ENCODE measurements around the gene CBLB. TPM values are rescaled to one million over a fixed set of nuclear protein-coding genes. Genes with fewer than 3 reads are reported as not detected.

Gene CBLB
- total RNA-seq, 1 experiment from 2014 or later = 6.5 TPM

GRCh38 chr3:105787453-105787852, 81.4 kb downstream of the CBLB start:
- H3K36me3 ChIP-seq (replicated peaks; ENCODE audit: control insufficient read depth, insufficient read depth, low read length) = no peaks in the 10 kb centered on the region
- H3K27me3 ChIP-seq (ENCODE audit: control insufficient read depth, insufficient read depth, low read length) = no peaks in the 10 kb centered on the region
- no peak overlapping the region for H3K4me3 ChIP-seq (ENCODE audit: insufficient read depth, low read depth, low read length)
- DNase-seq = no peak

DNA sequence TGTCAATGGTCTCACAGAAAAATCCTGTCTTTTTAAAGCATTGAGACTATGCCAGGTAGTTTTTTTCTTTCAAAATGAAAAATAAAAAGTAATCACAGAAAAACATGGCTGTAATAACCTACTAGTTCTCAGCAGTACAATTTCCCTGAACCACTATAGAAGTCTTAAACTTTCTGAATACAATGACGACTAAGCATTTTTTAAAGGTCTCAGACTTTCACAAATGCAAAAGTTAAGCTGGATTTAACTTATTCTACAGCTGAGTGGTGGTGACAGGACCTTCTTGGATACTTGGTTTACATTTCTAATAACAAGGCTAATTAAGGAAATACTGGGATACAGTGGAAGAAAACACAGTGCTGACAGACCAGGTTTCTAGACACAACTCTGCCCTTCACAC, 81.8 kb downstream of the CBLB start:
- H3K4me3 ChIP-seq (ENCODE audit: insufficient read depth, low read depth, low read length) = no peak overlapping the region
- H3K27me3 ChIP-seq (ENCODE audit: control insufficient read depth, insufficient read depth, low read length) = no peaks in the 10 kb centered on the region
- H3K36me3 ChIP-seq (replicated peaks; ENCODE audit: control insufficient read depth, insufficient read depth, low read length) = no peaks in the 10 kb centered on the region
- no peak for DNase-seq

- Histone ChIP-seq H3K36me3 (replicated peaks; ENCODE audit: control insufficient read depth, insufficient read depth, low read length) (no peaks in the 10 kb centered on the region), H3K27me3 (ENCODE audit: control insufficient read depth, insufficient read depth, low read length) (no peaks in the 10 kb centered on the region), H3K4me3 (ENCODE audit: insufficient read depth, low read depth, low read length) (no peak overlapping the region)
- no peak for DNase-seq
Observed at GRCh38 chr3:105786241-105786640, 82.6 kb downstream of the CBLB start.

DNA sequence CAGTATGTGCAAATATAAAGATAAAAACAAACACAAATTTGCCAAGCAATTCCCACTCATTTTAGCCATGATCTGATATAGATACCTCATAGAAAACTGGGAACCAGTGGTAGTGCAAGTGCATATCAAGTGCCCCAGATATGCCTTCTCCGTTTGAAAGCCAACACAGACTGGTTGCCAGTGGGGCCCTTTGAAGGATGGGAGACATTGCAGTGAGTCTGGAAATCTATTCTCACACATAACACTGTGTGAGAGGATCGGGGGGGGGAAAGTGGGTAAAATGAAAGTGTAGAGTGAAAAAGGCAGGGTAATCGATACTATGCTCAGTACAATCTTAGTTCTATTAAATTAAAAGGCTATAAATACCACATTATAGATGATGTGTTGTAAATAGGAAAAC, 83.0 kb downstream of the CBLB start:
- no peak for DNase-seq
- no peaks in the 10 kb centered on the region for H3K36me3 ChIP-seq (replicated peaks; ENCODE audit: control insufficient read depth, insufficient read depth, low read length)
- H3K4me3 ChIP-seq (ENCODE audit: insufficient read depth, low read depth, low read length) = no peak overlapping the region
- no peaks in the 10 kb centered on the region for H3K27me3 ChIP-seq (ENCODE audit: control insufficient read depth, insufficient read depth, low read length)

GRCh38 chr3:105783631-105784030, 85.2 kb downstream of the CBLB start:
- Histone ChIP-seq H3K36me3 (replicated peaks; ENCODE audit: control insufficient read depth, insufficient read depth, low read length) (no peaks in the 10 kb centered on the region), H3K4me3 (ENCODE audit: insufficient read depth, low read depth, low read length) (no peak overlapping the region), H3K27me3 (ENCODE audit: control insufficient read depth, insufficient read depth, low read length) (no peaks in the 10 kb centered on the region)
- DNase-seq = no peak

DNA sequence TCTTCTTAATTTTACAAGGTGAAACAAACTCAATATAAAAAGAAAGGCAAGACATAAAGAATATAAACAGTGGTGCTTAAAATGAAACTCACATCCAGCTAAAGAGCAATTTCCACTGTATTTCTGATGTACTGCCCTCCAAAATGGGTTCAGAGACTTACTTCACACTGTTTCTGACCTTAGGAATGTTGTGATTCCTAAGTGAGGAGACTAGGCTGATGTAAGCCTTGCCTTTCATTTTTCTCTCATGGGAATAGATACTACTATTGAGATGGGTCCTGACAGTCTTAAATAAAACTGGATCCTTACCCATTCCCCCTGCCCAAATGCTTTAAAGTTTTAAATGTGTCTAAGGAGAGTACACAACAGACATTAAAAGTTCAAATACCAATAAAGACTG, 86.9 kb downstream of the CBLB start:
- no peaks in the 10 kb centered on the region for H3K27me3 ChIP-seq (ENCODE audit: control insufficient read depth, insufficient read depth, low read length)
- H3K36me3 ChIP-seq (replicated peaks; ENCODE audit: control insufficient read depth, insufficient read depth, low read length) = no peaks in the 10 kb centered on the region
- H3K4me3 ChIP-seq (ENCODE audit: insufficient read depth, low read depth, low read length) = no peak overlapping the region
- DNase-seq = no peak

GRCh38 chr3:105780107-105780506, 88.7 kb downstream of the CBLB start:
- Histone ChIP-seq H3K4me3 (ENCODE audit: insufficient read depth, low read depth, low read length) (no peak overlapping the region), H3K36me3 (replicated peaks; ENCODE audit: control insufficient read depth, insufficient read depth, low read length) (no peaks in the 10 kb centered on the region), H3K27me3 (ENCODE audit: control insufficient read depth, insufficient read depth, low read length) (no peaks in the 10 kb centered on the region)
- no peak for DNase-seq

GRCh38 chr3:105775368-105775767, 93.4 kb downstream of the CBLB start:
- Histone ChIP-seq H3K4me3 (ENCODE audit: insufficient read depth, low read depth, low read length) (no peak overlapping the region), H3K27me3 (ENCODE audit: control insufficient read depth, insufficient read depth, low read length) (no peaks in the 10 kb centered on the region), H3K36me3 (replicated peaks; ENCODE audit: control insufficient read depth, insufficient read depth, low read length) (no peaks in the 10 kb centered on the region)
- DNase-seq = no peak

- Histone ChIP-seq H3K4me3 (ENCODE audit: insufficient read depth, low read depth, low read length) (no peak overlapping the region), H3K36me3 (replicated peaks; ENCODE audit: control insufficient read depth, insufficient read depth, low read length) (no peaks in the 10 kb centered on the region), H3K27me3 (ENCODE audit: control insufficient read depth, insufficient read depth, low read length) (no peaks in the 10 kb centered on the region)
- no peak for DNase-seq
Observed at GRCh38 chr3:105774444-105775180, 94.2 kb downstream of the CBLB start.

- no peak for DNase-seq
- Histone ChIP-seq H3K36me3 (replicated peaks; ENCODE audit: control insufficient read depth, insufficient read depth, low read length) (no peaks in the 10 kb centered on the region), H3K4me3 (ENCODE audit: insufficient read depth, low read depth, low read length) (no peak overlapping the region), H3K27me3 (ENCODE audit: control insufficient read depth, insufficient read depth, low read length) (no peaks in the 10 kb centered on the region)
Observed at GRCh38 chr3:105773291-105773690, 95.5 kb downstream of the CBLB start.

GRCh38 chr3:105772635-105773034, 96.2 kb downstream of the CBLB start:
- no peaks in the 10 kb centered on the region for H3K36me3 ChIP-seq (replicated peaks; ENCODE audit: control insufficient read depth, insufficient read depth, low read length)
- no peaks in the 10 kb centered on the region for H3K27me3 ChIP-seq (ENCODE audit: control insufficient read depth, insufficient read depth, low read length)
- DNase-seq = no peak
- no peak overlapping the region for H3K4me3 ChIP-seq (ENCODE audit: insufficient read depth, low read depth, low read length)

DNA sequence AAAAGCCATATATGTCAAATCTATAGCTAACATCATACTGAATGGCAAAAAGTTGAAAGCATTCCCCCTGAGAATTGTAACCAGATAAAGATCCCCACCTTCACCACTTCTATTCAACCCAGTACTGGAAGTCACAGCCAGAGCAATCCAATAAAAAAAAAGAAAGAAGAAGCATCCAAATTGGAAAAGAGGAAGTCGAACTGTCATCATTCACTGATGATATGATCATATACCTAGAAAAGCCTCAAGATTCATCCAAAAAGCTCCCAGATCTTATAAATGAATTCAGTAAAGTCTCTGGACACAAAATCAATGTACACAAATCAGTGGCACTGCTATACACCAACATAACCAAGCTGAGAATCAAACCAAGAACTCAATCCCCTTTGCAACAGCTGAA, 97.4 kb downstream of the CBLB start:
- Histone ChIP-seq H3K36me3 (replicated peaks; ENCODE audit: control insufficient read depth, insufficient read depth, low read length) (no peaks in the 10 kb centered on the region), H3K4me3 (ENCODE audit: insufficient read depth, low read depth, low read length) (no peak overlapping the region), H3K27me3 (ENCODE audit: control insufficient read depth, insufficient read depth, low read length) (no peaks in the 10 kb centered on the region)
- DNase-seq = no peak

DNA sequence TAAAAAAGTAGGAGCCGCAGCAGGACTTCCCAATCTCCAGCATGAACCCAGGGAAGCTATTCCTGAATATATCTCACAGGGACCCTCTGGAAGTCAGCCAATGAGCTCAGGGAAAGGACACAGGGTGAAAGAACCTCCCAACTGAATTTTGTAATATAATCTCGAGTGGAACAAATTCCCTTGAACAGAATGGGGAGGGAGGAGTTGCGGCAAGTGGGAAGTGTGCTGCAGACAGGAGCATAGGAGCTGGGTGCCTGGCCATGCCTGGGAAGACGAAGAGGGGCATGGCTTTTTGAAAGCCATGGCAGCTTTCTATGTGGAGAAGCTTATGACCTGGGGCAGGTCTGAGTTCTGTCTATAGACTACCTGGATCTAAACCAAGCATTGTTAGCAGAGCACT, 98.4 kb downstream of the CBLB start:
- no peak for DNase-seq
- Histone ChIP-seq H3K4me3 (ENCODE audit: insufficient read depth, low read depth, low read length) (no peak overlapping the region), H3K27me3 (ENCODE audit: control insufficient read depth, insufficient read depth, low read length) (no peaks in the 10 kb centered on the region), H3K36me3 (replicated peaks; ENCODE audit: control insufficient read depth, insufficient read depth, low read length) (no peaks in the 10 kb centered on the region)

GRCh38 chr3:105767776-105768175, 101.0 kb downstream of the CBLB start:
- Histone ChIP-seq H3K4me3 (ENCODE audit: insufficient read depth, low read depth, low read length) (no peak overlapping the region), H3K36me3 (replicated peaks; ENCODE audit: control insufficient read depth, insufficient read depth, low read length) (no peaks in the 10 kb centered on the region), H3K27me3 (ENCODE audit: control insufficient read depth, insufficient read depth, low read length) (no peaks in the 10 kb centered on the region)
- DNase-seq = no peak

GRCh38 chr3:105767216-105767615, 101.6 kb downstream of the CBLB start:
- DNase-seq = no peak
- Histone ChIP-seq H3K36me3 (replicated peaks; ENCODE audit: control insufficient read depth, insufficient read depth, low read length) (no peaks in the 10 kb centered on the region), H3K27me3 (ENCODE audit: control insufficient read depth, insufficient read depth, low read length) (no peaks in the 10 kb centered on the region), H3K4me3 (ENCODE audit: insufficient read depth, low read depth, low read length) (no peak overlapping the region)

DNA sequence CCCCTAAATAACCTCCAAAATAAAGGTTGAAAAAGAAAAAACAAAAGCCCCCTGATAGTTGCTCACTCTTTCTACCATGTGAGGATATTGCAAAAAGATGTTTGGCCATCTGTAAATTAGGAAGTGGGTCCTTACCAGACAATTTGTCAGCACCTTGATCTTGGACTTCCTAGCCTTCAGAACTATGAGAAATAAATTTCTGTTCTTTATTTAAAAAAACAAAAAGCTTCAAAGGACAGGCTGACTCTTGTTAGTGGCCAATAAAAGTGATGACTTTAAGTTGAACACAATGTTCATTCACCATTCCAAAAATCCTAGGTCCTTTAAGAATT, 103.5 kb downstream of the CBLB start:
- H3K36me3 ChIP-seq (replicated peaks; ENCODE audit: control insufficient read depth, insufficient read depth, low read length) = no peaks in the 10 kb centered on the region
- no peak for DNase-seq
- no peaks in the 10 kb centered on the region for H3K27me3 ChIP-seq (ENCODE audit: control insufficient read depth, insufficient read depth, low read length)
- no peak overlapping the region for H3K4me3 ChIP-seq (ENCODE audit: insufficient read depth, low read depth, low read length)

Data from H7 (cell line).